Neural progenitor cell (in vitro differentiated cells): ENCODE measurements around the gene KIAA0586. TPM values are rescaled to one million over a fixed set of nuclear protein-coding genes. Genes with fewer than 3 reads are reported as not detected.

Experiments used
- DNase-seq: peaks from one replicate; pipeline ENCODE4 v3.0.0-alpha.2; 2016; ENCODE audit warnings: low spot score
- H2AFZ ChIP-seq: fragments of 200-600 bp; sonication (generic); replicated peaks from 2 replicates; pipeline ENCODE4 v1.6.1; 2016; ENCODE audit warnings: antibody characterized with exemption
- H3F3A ChIP-seq: fragments of 200-600 bp; sonication (generic); 2 replicates; pipeline ENCODE4 v1.6.1; 2016; ENCODE audit warnings: antibody characterized with exemption, low read depth
- H3K27ac ChIP-seq: fragments of 200-600 bp; sonication (generic); 2 replicates; pipeline ENCODE4 v1.5.1; 2016; ENCODE audit warnings: mild to moderate bottlenecking
- H3K27me3 ChIP-seq: fragments of 200-600 bp; sonication (generic); 2 replicates; pipeline ENCODE4 v1.6.1; 2016; ENCODE audit warnings: mild to moderate bottlenecking, moderate library complexity
- H3K36me3 ChIP-seq: fragments of 200-600 bp; sonication (generic); 2 replicates; pipeline ENCODE4 v1.5.1; 2016
- H3K4me1 ChIP-seq: fragments of 200-600 bp; sonication (generic); 2 replicates; pipeline ENCODE4 v1.6.1; 2016; ENCODE audit warnings: mixed run types
- H3K4me2 ChIP-seq: fragments of 200-600 bp; sonication (generic); 2 replicates; pipeline ENCODE4 v1.6.1; 2016
- H3K4me3 ChIP-seq: fragments of 200-600 bp; sonication (generic); 2 replicates; pipeline ENCODE4 v1.5.1; 2016
- H3K79me2 ChIP-seq: fragments of 200-600 bp; sonication (generic); 2 replicates; pipeline ENCODE4 v1.6.1; 2016; ENCODE audit warnings: low read depth
- H3K9ac ChIP-seq: fragments of 200-600 bp; sonication (generic); 2 replicates; pipeline ENCODE4 v1.6.1; 2016
- H3K9me3 ChIP-seq: fragments of 200-600 bp; sonication (generic); 2 replicates; pipeline ENCODE4 v1.5.1; 2016; ENCODE audit warnings: low read depth
- H4K20me1 ChIP-seq: fragments of 200-600 bp; sonication (generic); 2 replicates; pipeline ENCODE4 v1.6.1; 2016; ENCODE audit warnings: low read depth
- H3K27ac Mint-ChIP-seq: 3 replicates; pipeline ENCODE4 v1.8.0; 2021; ENCODE audit warnings: mixed read lengths
- H3K27me3 Mint-ChIP-seq: 2 replicates; pipeline ENCODE4 v1.8.0; 2022; ENCODE audit warnings: low read depth, mild to moderate bottlenecking, inconsistent platforms, moderate library complexity, mixed read lengths; ENCODE audit not compliant: insufficient read depth
- H3K36me3 Mint-ChIP-seq: 3 replicates; pipeline ENCODE4 v1.8.0; 2021; ENCODE audit warnings: mixed read lengths
- H3K4me1 Mint-ChIP-seq: 3 replicates; pipeline ENCODE4 v1.8.0; 2021; ENCODE audit warnings: mixed read lengths
- H3K4me3 Mint-ChIP-seq: 3 replicates; pipeline ENCODE4 v1.8.0; 2021; ENCODE audit warnings: mild to moderate bottlenecking, moderate library complexity, mixed read lengths
- H3K9me3 Mint-ChIP-seq: 3 replicates; pipeline ENCODE4 v1.8.0; 2020; ENCODE audit warnings: mixed read lengths
- EZH2 ChIP-seq: fragments of 200-600 bp; sonication (generic); IDR thresholded peaks from 2 replicates; pipeline ENCODE4 v1.6.1; 2017; ENCODE audit warnings: antibody characterized with exemption, mild to moderate bottlenecking, moderate library complexity
- EZH2phosphoT487 ChIP-seq: fragments of 200-600 bp; sonication (generic); IDR thresholded peaks from 2 replicates; pipeline ENCODE4 v1.6.1; 2017; ENCODE audit warnings: antibody characterized with exemption
- total RNA-seq: library from RNA; depleted of rRNA; stranded (reverse); fragments of >200 nt; gene quantifications from 2 replicates; pipeline ENCODE4 v1.2.3, GENCODE V29; 2015; ENCODE audit warnings: low replicate concordance
- TF ChIP-seq, protein P1 (sequence below): fragments of 200-600 bp; sonication (generic); IDR thresholded peaks from 2 replicates; pipeline ENCODE4 v1.5.1; 2017; ENCODE audit warnings: antibody characterized with exemption, mild to moderate bottlenecking

Gene KIAA0586
- total RNA-seq, 1 donor from 2014 or later = 79.4 TPM

DNA sequence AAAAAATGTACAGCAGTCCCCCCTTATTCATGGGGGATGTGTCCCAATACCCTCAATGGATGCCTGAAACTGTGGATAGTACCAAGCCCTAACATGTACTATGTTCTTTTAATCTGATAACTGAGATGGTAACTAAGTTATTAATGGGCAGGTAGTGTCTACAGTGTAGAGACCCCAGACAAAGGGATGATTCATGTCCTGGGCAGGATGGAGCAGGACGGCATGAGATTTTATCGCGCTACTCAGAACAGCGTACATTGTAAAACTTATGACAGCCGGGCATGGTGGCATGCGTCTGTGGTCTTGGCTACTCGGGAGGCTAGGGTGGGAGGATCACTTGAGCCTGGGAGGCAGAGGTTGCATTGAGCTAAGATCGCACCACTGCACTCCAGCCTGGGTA lies 37.1 kb downstream of the KIAA0586 start:
- H3K27ac ChIP-seq = no peak overlapping the region
- H3F3A ChIP-seq = no peaks in the 10 kb centered on the region
- H4K20me1 ChIP-seq = no peaks in the 10 kb centered on the region
- H3K27ac Mint-ChIP-seq = no peak overlapping the region
- peaks cover 15% of the 10 kb centered on the region for H3K36me3 Mint-ChIP-seq
- H3K4me1 ChIP-seq = no peaks in the 10 kb centered on the region
- no peaks in the 10 kb centered on the region for H3K79me2 ChIP-seq
- no peaks in the 10 kb centered on the region for H3K9me3 ChIP-seq
- H3K9ac ChIP-seq = no peak overlapping the region
- no peak overlapping the region for H3K4me3 Mint-ChIP-seq
- TF ChIP-seq, protein P1, sequence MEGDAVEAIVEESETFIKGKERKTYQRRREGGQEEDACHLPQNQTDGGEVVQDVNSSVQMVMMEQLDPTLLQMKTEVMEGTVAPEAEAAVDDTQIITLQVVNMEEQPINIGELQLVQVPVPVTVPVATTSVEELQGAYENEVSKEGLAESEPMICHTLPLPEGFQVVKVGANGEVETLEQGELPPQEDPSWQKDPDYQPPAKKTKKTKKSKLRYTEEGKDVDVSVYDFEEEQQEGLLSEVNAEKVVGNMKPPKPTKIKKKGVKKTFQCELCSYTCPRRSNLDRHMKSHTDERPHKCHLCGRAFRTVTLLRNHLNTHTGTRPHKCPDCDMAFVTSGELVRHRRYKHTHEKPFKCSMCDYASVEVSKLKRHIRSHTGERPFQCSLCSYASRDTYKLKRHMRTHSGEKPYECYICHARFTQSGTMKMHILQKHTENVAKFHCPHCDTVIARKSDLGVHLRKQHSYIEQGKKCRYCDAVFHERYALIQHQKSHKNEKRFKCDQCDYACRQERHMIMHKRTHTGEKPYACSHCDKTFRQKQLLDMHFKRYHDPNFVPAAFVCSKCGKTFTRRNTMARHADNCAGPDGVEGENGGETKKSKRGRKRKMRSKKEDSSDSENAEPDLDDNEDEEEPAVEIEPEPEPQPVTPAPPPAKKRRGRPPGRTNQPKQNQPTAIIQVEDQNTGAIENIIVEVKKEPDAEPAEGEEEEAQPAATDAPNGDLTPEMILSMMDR = no peak
- TF ChIP-seq EZH2 = no peak
- no peak for TF ChIP-seq EZH2phosphoT487
- no peak overlapping the region for H3K4me2 ChIP-seq
- H3K4me3 ChIP-seq = no peak overlapping the region
- H3K36me3 ChIP-seq = peaks cover 22% of the 10 kb centered on the region
- DNase-seq = no peak
- H3K27me3 ChIP-seq = no peaks in the 10 kb centered on the region
- H3K27me3 Mint-ChIP-seq = no peaks in the 10 kb centered on the region
- H3K9me3 Mint-ChIP-seq = no peaks in the 10 kb centered on the region
- H2AFZ ChIP-seq = no peak overlapping the region
- no peaks in the 10 kb centered on the region for H3K4me1 Mint-ChIP-seq

DNA sequence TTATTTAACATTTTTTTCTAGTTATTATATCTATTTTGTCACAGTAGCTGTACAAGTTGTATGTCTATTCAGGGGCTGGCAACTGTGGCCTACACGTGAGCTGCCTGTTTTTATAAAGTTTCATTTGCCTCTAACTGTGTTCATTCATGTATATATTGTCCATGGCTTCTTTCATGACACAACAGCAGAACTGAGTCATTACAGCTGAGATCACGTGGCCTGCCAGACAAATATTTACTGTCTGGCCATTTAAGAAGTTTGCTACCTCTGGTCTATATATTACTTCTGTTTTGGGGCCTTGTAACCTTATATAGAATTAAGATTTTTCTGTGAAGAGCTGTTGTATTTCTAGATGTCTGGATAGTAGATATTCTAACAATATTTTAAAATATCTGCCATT lies 37.9 kb downstream of the KIAA0586 start:
- Histone ChIP-seq H4K20me1 (no peaks in the 10 kb centered on the region), H3K36me3 (peaks cover 22% of the 10 kb centered on the region), H3K4me2 (no peak overlapping the region), H3K79me2 (no peaks in the 10 kb centered on the region), H3K27ac (no peak overlapping the region), H3K4me3 (no peak overlapping the region), H3F3A (no peaks in the 10 kb centered on the region), H3K9ac (no peak overlapping the region), H2AFZ (no peak overlapping the region), H3K27me3 (no peaks in the 10 kb centered on the region), H3K4me1 (no peaks in the 10 kb centered on the region), H3K9me3 (no peaks in the 10 kb centered on the region)
- Mint-ChIP-seq H3K27me3 (no peaks in the 10 kb centered on the region), H3K27ac (no peak overlapping the region), H3K4me3 (no peak overlapping the region), H3K36me3 (peaks cover 15% of the 10 kb centered on the region), H3K4me1 (no peaks in the 10 kb centered on the region), H3K9me3 (no peaks in the 10 kb centered on the region)
- no peak for TF ChIP-seq EZH2phosphoT487
- TF ChIP-seq EZH2 = no peak
- TF ChIP-seq, protein P1 = no peak
- no peak for DNase-seq

DNA sequence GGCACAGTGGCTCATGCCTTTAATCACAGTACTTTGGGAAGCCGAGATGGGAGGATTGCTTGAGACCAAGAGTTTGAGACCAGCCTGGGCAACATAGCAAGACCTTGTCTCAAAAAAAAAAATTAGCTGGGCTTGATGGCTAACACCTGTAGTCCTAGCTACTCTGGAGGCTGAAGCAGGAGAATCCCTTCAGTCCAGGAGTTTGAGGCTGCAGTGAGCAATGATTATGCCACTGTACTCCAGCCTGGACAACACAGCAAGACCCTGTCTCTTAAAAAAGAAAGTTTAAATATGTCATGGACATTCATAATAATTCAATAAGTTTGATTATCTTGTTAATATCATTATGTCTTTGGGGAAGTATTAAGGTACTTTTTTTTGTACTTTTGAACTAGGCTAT lies 38.9 kb downstream of the KIAA0586 start:
- no peak for TF ChIP-seq EZH2
- TF ChIP-seq EZH2phosphoT487 = no peak
- TF ChIP-seq, protein P1 = no peak
- no peaks in the 10 kb centered on the region for H3K4me1 ChIP-seq
- H3K4me3 ChIP-seq = no peak overlapping the region
- H3K9me3 ChIP-seq = no peaks in the 10 kb centered on the region
- H3K36me3 ChIP-seq = peaks cover 23% of the 10 kb centered on the region
- H2AFZ ChIP-seq = no peak overlapping the region
- Mint-ChIP-seq H3K4me1 (no peaks in the 10 kb centered on the region), H3K4me3 (no peak overlapping the region), H3K9me3 (no peaks in the 10 kb centered on the region), H3K36me3 (peaks cover 11% of the 10 kb centered on the region), H3K27ac (no peak overlapping the region), H3K27me3 (no peaks in the 10 kb centered on the region)
- no peaks in the 10 kb centered on the region for H4K20me1 ChIP-seq
- no peak overlapping the region for H3K27ac ChIP-seq
- H3K4me2 ChIP-seq = no peak overlapping the region
- H3K9ac ChIP-seq = no peak overlapping the region
- H3F3A ChIP-seq = no peaks in the 10 kb centered on the region
- no peak for DNase-seq
- H3K27me3 ChIP-seq = no peaks in the 10 kb centered on the region
- no peaks in the 10 kb centered on the region for H3K79me2 ChIP-seq

DNA sequence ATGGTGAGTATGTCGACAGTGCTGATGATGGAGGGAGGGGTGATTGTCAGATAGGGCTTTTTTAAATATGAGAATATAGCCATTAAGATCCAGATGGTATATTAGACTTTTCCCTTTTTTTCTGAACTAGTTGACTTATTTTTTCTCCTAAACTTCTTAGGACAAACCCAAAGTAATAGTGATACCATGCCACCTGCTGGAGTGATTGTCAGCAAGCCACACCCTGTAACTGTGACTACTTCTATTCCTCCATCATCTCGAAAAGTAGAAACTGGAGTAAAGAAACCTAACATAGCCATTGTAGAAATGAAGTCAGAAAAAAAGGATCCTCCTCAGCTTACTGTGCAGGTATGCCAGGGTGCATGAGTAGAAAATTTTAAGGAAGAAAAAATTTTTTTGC lies 40.1 kb downstream of the KIAA0586 start:
- no peak overlapping the region for H3K4me3 ChIP-seq
- no peak overlapping the region for H2AFZ ChIP-seq
- H3K9ac ChIP-seq = no peak overlapping the region
- no peaks in the 10 kb centered on the region for H4K20me1 ChIP-seq
- peaks cover 23% of the 10 kb centered on the region for H3K36me3 ChIP-seq
- no peaks in the 10 kb centered on the region for H3K27me3 ChIP-seq
- H3K79me2 ChIP-seq = no peaks in the 10 kb centered on the region
- no peaks in the 10 kb centered on the region for H3K27me3 Mint-ChIP-seq
- H3K27ac ChIP-seq = no peak overlapping the region
- no peaks in the 10 kb centered on the region for H3K9me3 ChIP-seq
- no peaks in the 10 kb centered on the region for H3K4me1 Mint-ChIP-seq
- no peaks in the 10 kb centered on the region for H3F3A ChIP-seq
- no peaks in the 10 kb centered on the region for H3K9me3 Mint-ChIP-seq
- TF ChIP-seq EZH2phosphoT487 = no peak
- TF ChIP-seq EZH2 = no peak
- TF ChIP-seq, protein P1 = no peak
- peaks cover 13% of the 10 kb centered on the region for H3K36me3 Mint-ChIP-seq
- H3K4me1 ChIP-seq = no peaks in the 10 kb centered on the region
- H3K27ac Mint-ChIP-seq = no peak overlapping the region
- H3K4me2 ChIP-seq = no peak overlapping the region
- no peak for DNase-seq
- H3K4me3 Mint-ChIP-seq = no peak overlapping the region
